Measurements from ENCODE around the gene ARHGAP26.
A peak's percentile ranks its signal among the peaks of the same experiment; 100 is the strongest.
"Not testable (repeated sequence)": the region's sequence is repeated elsewhere in the genome, so short reads cannot be mapped to it uniquely, and the experiment has no call there.

Gene ARHGAP26

DNA sequence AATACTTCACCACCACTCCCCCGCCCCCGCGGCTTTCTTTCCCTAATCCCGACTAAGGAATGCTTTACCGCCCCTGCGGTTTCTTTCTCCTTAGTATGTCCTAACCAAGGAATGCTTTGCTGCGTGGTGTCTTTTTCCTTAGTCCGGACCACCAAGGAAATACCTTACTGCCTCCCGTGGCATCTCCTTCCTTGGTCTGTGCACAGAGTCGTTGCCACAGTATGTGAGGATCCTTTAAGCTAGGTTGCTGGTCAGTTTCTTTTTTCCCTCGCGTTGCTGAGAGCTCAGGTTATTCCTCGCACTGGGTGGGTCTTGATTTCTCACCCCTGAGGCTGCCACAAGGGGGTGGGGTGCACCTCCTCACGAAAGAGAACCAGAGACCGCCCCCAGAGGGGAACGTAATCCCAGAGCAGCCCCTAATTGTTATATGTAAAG is 323.9 kb downstream of the ARHGAP26 start:
- 0 out of 2 replicates have a peak, but pooled peaks have one; percentile 4 for TF ChIP-seq CTCF (IDR thresholded peaks at IDR 0.05; ENCODE audit: borderline replicate concordance, insufficient read depth, low read depth, low read length)
- no peak overlapping the region for H3K4me3 ChIP-seq (ENCODE audit: low read depth, low read length)

DNA sequence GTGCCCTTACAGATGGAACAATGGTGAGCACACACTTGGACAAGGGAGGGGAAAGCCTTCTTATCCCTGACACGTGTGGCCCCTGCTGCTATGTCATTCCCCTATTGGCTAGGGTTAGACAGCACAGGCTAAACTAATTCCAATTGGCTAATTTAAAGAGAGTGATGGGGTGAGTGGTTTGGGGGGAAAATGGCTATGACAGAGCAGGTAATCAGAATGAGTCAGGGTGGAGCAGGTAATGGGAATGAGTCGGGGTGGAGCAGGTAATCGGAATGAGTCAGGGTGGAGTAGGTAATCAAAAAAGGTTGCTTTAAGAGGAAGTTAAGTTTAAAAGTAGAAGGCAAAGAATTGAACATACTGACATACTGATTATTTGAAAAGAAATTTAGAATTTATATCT is 324.4 kb downstream of the ARHGAP26 start:
- H3K4me3 ChIP-seq (ENCODE audit: low read depth, low read length) = not testable (repeated sequence)

DNA sequence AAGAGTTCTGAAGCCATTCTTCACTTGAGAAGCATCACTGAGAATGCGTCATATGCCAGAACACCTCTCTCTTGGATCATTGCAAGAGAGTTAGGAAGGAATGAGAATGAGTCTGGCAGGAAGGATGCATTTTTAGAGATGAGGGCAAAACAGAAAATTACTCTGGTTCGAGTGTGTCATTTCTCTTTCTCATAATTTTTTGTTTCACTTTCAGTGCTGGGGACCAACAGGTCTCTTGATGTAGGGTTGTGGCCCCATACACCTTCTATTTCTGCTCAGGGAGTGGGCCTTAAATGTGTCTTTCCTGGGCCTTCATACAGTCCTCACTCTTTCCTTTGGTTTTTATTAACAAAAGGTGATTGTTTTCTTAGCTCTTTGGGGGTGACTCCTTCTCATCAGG is 330.9 kb downstream of the ARHGAP26 start:
- H3K4me3 ChIP-seq (ENCODE audit: low read depth, low read length) = no peak overlapping the region
- TF ChIP-seq CTCF (IDR thresholded peaks at IDR 0.05; ENCODE audit: borderline replicate concordance, insufficient read depth, low read depth, low read length) = no peak

DNA sequence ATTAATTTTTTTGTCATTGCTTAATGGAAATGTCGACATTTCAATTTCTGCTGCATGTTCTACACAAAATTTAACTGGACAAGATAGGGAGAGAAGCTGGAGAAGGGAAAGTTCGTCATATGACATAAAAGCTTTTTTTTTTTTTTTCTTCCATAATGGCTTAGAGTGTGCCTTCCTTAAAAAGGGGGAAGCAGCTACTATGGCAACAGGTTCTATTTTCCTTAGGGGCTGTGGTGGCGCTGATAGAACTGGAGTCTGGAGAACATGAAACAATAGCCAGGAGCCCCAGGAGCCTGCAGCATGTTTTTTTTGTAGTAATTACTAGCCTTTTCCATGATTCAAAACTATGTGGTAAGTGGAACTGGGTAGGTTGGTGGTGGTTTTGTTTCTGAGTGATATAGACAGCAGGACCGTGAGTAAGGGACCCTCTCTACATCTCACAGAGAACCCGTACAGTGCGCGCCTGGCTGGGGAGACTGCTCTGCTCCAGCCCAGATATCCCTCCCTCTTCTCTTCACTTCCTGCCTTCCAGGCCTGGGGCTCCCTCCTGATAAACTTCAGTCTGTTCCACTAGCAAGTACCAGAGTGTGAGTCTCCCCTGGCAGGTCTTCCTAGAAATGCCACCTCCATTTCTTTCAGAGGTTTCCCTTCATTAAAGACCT is 331.7 kb downstream of the ARHGAP26 start:
- no peak overlapping the region for H3K4me3 ChIP-seq (ENCODE audit: low read depth, low read length)
- no peak for TF ChIP-seq CTCF (IDR thresholded peaks at IDR 0.05; ENCODE audit: borderline replicate concordance, insufficient read depth, low read depth, low read length)

- no peak overlapping the region for H3K4me3 ChIP-seq (ENCODE audit: low read depth, low read length)
- TF ChIP-seq CTCF (IDR thresholded peaks at IDR 0.05; ENCODE audit: borderline replicate concordance, insufficient read depth, low read depth, low read length) = no peak
Measured at GRCh38 chr5:143102411-143102810, 332.2 kb downstream of the ARHGAP26 start.

GRCh38 chr5:143105216-143105905 is 335.2 kb downstream of the ARHGAP26 start:
- H3K4me3 ChIP-seq (ENCODE audit: low read depth, low read length) = no peak overlapping the region
- TF ChIP-seq CTCF (IDR thresholded peaks at IDR 0.05; ENCODE audit: borderline replicate concordance, insufficient read depth, low read depth, low read length) = no peak

DNA sequence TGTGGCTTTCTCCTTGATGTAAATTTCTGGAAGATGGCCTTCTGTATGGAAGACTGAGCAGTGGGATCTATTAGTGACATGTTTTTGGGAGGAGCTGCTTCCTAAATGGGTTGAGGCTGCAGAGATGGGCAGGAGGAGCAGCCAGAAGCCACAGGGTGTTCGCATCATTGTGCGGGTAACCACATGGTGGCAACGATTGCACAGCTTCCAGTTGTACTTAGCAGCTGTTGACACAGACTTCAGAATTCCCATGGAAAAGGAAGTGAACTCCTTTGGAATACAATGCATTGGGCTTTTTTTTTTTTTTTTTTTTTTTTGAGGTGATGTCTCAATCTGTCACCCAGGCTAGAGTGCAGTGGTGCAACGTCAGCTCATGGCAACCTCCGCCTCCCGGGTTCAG is 336.0 kb downstream of the ARHGAP26 start:
- no peak overlapping the region for H3K4me3 ChIP-seq (ENCODE audit: low read depth, low read length)
- TF ChIP-seq CTCF (IDR thresholded peaks at IDR 0.05; ENCODE audit: borderline replicate concordance, insufficient read depth, low read depth, low read length) = no peak
